ENCODE data around the gene SAMD3.
"Not testable (repeated sequence)": the region's sequence is repeated elsewhere in the genome, so short reads cannot be mapped to it uniquely, and the experiment has no call there.

The SAMD3 gene

GRCh38 chr6:130170160-130170559, 52.6 kb downstream of the SAMD3 start:
- DNase-seq: not testable (repeated sequence)

GRCh38 chr6:130167655-130168054, 55.1 kb downstream of the SAMD3 start:
- DNase-seq: no peak

GRCh38 chr6:130164251-130164650, 58.5 kb downstream of the SAMD3 start:
- DNase-seq: no peak

- DNase-seq: no peak
These were observed 59.5 kb downstream of the SAMD3 start for GRCh38 chr6:130163266-130163665.

- no peak for DNase-seq
These were observed 60.3 kb downstream of the SAMD3 start for GRCh38 chr6:130162421-130162820.

GRCh38 chr6:130161683-130162404, 60.9 kb downstream of the SAMD3 start:
- no peak for DNase-seq

GRCh38 chr6:130159956-130160355, 62.8 kb downstream of the SAMD3 start:
- no peak for DNase-seq

GRCh38 chr6:130158548-130158947, 64.2 kb downstream of the SAMD3 start:
- no peak for DNase-seq

GRCh38 chr6:130158056-130158455, 64.7 kb downstream of the SAMD3 start:
- no peak for DNase-seq

- DNase-seq: no peak
These were observed 65.8 kb downstream of the SAMD3 start for GRCh38 chr6:130156908-130157307.

- no peak for DNase-seq
These were observed 69.7 kb downstream of the SAMD3 start for GRCh38 chr6:130152908-130153510.

GRCh38 chr6:130150906-130151305, 71.8 kb downstream of the SAMD3 start:
- DNase-seq: no peak

- not testable (repeated sequence) for DNase-seq
These were observed 73.7 kb downstream of the SAMD3 start for GRCh38 chr6:130149016-130149415.

- DNase-seq: no peak
These were observed 74.6 kb downstream of the SAMD3 start for GRCh38 chr6:130148181-130148580.

- DNase-seq: no peak
These were observed 75.6 kb downstream of the SAMD3 start for GRCh38 chr6:130147111-130147510.

- no peak for DNase-seq
These were observed 79.0 kb downstream of the SAMD3 start for GRCh38 chr6:130143709-130144108.

- no peak for DNase-seq
These were observed 82.7 kb downstream of the SAMD3 start for GRCh38 chr6:130140084-130140483.

- DNase-seq: no peak
These were observed 83.9 kb downstream of the SAMD3 start for GRCh38 chr6:130138909-130139242.

- DNase-seq: no peak
These were observed 84.4 kb downstream of the SAMD3 start for GRCh38 chr6:130138116-130138908.

- DNase-seq: no peak
These were observed 86.0 kb downstream of the SAMD3 start for GRCh38 chr6:130136798-130137197.

- no peak for DNase-seq
These were observed 88.2 kb downstream of the SAMD3 start for GRCh38 chr6:130134582-130134981.

GRCh38 chr6:130132286-130132701, 90.5 kb downstream of the SAMD3 start:
- no peak for DNase-seq

GRCh38 chr6:130129762-130130246, 92.9 kb downstream of the SAMD3 start:
- no peak for DNase-seq

- DNase-seq: no peak
These were observed 94.4 kb downstream of the SAMD3 start for GRCh38 chr6:130128326-130128725.

All from left hindlimb (tissue), 1 donor.